Keratinocyte (primary cell): Measurements from ENCODE around the gene CD69. TPM values are rescaled to one million over a fixed set of nuclear protein-coding genes. Genes with fewer than 3 reads are reported as not detected.

Source experiments
- DNase-seq: peaks from one replicate; pipeline ENCODE4 v3.0.0-alpha.2; 2011; ENCODE audit warnings: low read depth, missing footprints, low spot score
- FAIRE-seq: peaks from 2 replicates; lab custom pipeline; 2011; peaks lifted over from hg19 to GRCh38; lab: Jason Lieb, UNC
- H2AFZ ChIP-seq: 2 replicates; pipeline ENCODE4 v1.6.0; 2012; ENCODE audit warnings: low read length, control low read depth, inconsistent platforms; ENCODE audit not compliant: control insufficient read depth
- H3K27ac ChIP-seq: 2 replicates; pipeline ENCODE4 v1.5.1; 2011; ENCODE audit warnings: low read length; ENCODE audit not compliant: control insufficient read depth, insufficient read depth
- H3K27me3 ChIP-seq: 3 replicates; pipeline ENCODE4 v1.6.0; 2011; ENCODE audit warnings: low read length; ENCODE audit not compliant: control insufficient read depth, insufficient read depth; ENCODE audit errors: extremely low read depth
- H3K36me3 ChIP-seq, 2 experiments: 2 replicates in 1 of 2; 3 replicates in 1 of 2; pipeline ENCODE4 v1.5.1; 2011; ENCODE audit warnings: low read length in 2 of 2, mild to moderate bottlenecking in 1 of 2; ENCODE audit not compliant: control insufficient read depth in 2 of 2, insufficient read depth in 2 of 2; ENCODE audit errors: extremely low read depth in 1 of 2
- H3K4me1 ChIP-seq: 3 replicates; pipeline ENCODE4 v1.5.1; 2011; ENCODE audit warnings: low read length; ENCODE audit not compliant: control insufficient read depth, insufficient read depth; ENCODE audit errors: extremely low read depth
- H3K4me2 ChIP-seq: 3 replicates; pipeline ENCODE4 v1.6.0; 2011; ENCODE audit warnings: low read depth, low read length; ENCODE audit not compliant: control insufficient read depth, insufficient read depth; ENCODE audit errors: extremely low read depth
- H3K4me3 ChIP-seq, 3 experiments: fragments of 200-600 bp in 1 of 3; sonication (generic) in 1 of 3; 2 replicates in 2 of 3; 3 replicates in 1 of 3; pipeline ENCODE4 v1.5.1; 2011 to 2016; ENCODE audit warnings: low read length in 3 of 3, mild to moderate bottlenecking in 3 of 3, control low read depth in 2 of 3, inconsistent platforms in 1 of 3, low read depth in 1 of 3, mixed read lengths in 1 of 3, mixed run types in 1 of 3, moderate library complexity in 1 of 3; ENCODE audit not compliant: control insufficient read depth in 2 of 3, insufficient read depth in 2 of 3; ENCODE audit errors: extremely low read depth in 1 of 3
- H3K79me2 ChIP-seq: 2 replicates; pipeline ENCODE4 v1.6.0; 2012; ENCODE audit warnings: low read length; ENCODE audit not compliant: control insufficient read depth, insufficient read depth
- H3K9ac ChIP-seq: 3 replicates; pipeline ENCODE4 v1.6.0; 2011; ENCODE audit warnings: low read length; ENCODE audit not compliant: control insufficient read depth, insufficient read depth; ENCODE audit errors: extremely low read depth
- H3K9me1 ChIP-seq: 3 replicates; pipeline ENCODE4 v1.6.0; 2011; ENCODE audit warnings: low read length; ENCODE audit not compliant: control insufficient read depth, insufficient read depth; ENCODE audit errors: extremely low read depth
- H3K9me3 ChIP-seq: 2 replicates; pipeline ENCODE4 v1.5.1; 2012; ENCODE audit warnings: low read depth, low read length; ENCODE audit not compliant: control insufficient read depth
- H4K20me1 ChIP-seq: 3 replicates; pipeline ENCODE4 v1.6.0; 2011; ENCODE audit warnings: low read length; ENCODE audit not compliant: control insufficient read depth, insufficient read depth; ENCODE audit errors: extremely low read depth
- CTCF ChIP-seq, 3 experiments: IDR thresholded peaks in 1 of 3; conservative IDR thresholded peaks in 1 of 3; optimal IDR thresholded peaks in 1 of 3; 2 replicates in 2 of 3; 3 replicates in 1 of 3; pipeline versions ENCODE3 to v1.5.1; 2011; ENCODE audit warnings: low read length in 3 of 3, mild to moderate bottlenecking in 3 of 3, moderate library complexity in 2 of 3, control low read depth in 1 of 3, inconsistent platforms in 1 of 3; ENCODE audit not compliant: insufficient read depth in 2 of 3; ENCODE audit errors: extremely low read depth in 1 of 3
- EZH2 ChIP-seq: IDR thresholded peaks from one replicate; pipeline ENCODE4 v1.6.1; 2012; ENCODE audit warnings: inconsistent platforms, mild to moderate bottlenecking, low read length, moderate library complexity
- dilution Hi-C: fragments of 300-500 bp; cut with MboI; formaldehyde crosslinking; loops from one replicate; pipeline ENCODE4 v1.7.0; 2020; ENCODE audit warnings: low sequenced_read_pairs; ENCODE audit not compliant: extremely low pct_ligation_motif_present
- polyA plus RNA-seq, 5 experiments: library from polyadenylated mRNA; depleted of rRNA in 3 of 5; stranded (reverse) in 3 of 5; stranded (forward) in 1 of 5; unstranded in 1 of 5; fragments of >200 nt; gene quantifications; 1 replicate in 1 of 5; 2 replicates in 3 of 5; 3 replicates in 1 of 5; pipeline versions ENCODE4 v1.2.1 to v1.2.3, GENCODE V29; 2011 to 2012; ENCODE audit warnings: missing spikeins in 2 of 5, low read depth in 1 of 5, low replicate concordance in 1 of 5

Gene CD69
- polyA plus RNA-seq, 1 donor (not counting 4 experiments of a cell fraction or from before 2014, with no cell fraction given), result not detected

GRCh38 chr12:9779209-9779608 is 18.5 kb upstream of the CD69 start:
- FAIRE-seq (no peak), DNase-seq (no peak)
- Histone ChIP-seq H3K36me3 (no peaks in the 10 kb centered on the region), H3K4me1 (no peaks in the 10 kb centered on the region), H3K9ac (no peak overlapping the region), H3K9me1 (no peaks in the 10 kb centered on the region), H3K79me2 (no peaks in the 10 kb centered on the region), H3K27me3 (no peaks in the 10 kb centered on the region), H3K4me3 (no peak overlapping the region), H3K4me2 (no peak overlapping the region), H4K20me1 (no peaks in the 10 kb centered on the region), H3K27ac (no peak overlapping the region), H3K9me3 (no peaks in the 10 kb centered on the region), H2AFZ (no peak overlapping the region)
- TF ChIP-seq EZH2, result no peak
- TF ChIP-seq CTCF (optimal IDR thresholded peaks at IDR 0.05 in 1 of 3, IDR thresholded peaks at IDR 0.05 in 1 of 3, conservative IDR thresholded peaks at IDR 0.05 in 1 of 3; ENCODE audit: extremely low read depth in 1 of 3, insufficient read depth in 2 of 3, low read length in 3 of 3), result no peak
- dilution Hi-C loops, result no loop called here

GRCh38 chr12:9776781-9777180 is 16.1 kb upstream of the CD69 start:
- no peak for DNase-seq
- H2AFZ ChIP-seq, result no peak overlapping the region

More at GRCh38 chr12:9776781-9777180, 16.1 kb upstream of the CD69 start:
- dilution Hi-C loops, result no loop called here
- no peaks in the 10 kb centered on the region for H3K4me1 ChIP-seq
- no peak overlapping the region for H3K4me3 ChIP-seq
- no peak overlapping the region for H3K4me2 ChIP-seq
- no peaks in the 10 kb centered on the region for H3K79me2 ChIP-seq
- no peaks in the 10 kb centered on the region for H3K9me1 ChIP-seq
- no peak overlapping the region for H3K9ac ChIP-seq
- FAIRE-seq, result no peak
- no peaks in the 10 kb centered on the region for H4K20me1 ChIP-seq
- H3K9me3 ChIP-seq, result no peaks in the 10 kb centered on the region
- H3K36me3 ChIP-seq, result no peaks in the 10 kb centered on the region
- no peak overlapping the region for H3K27ac ChIP-seq
- no peaks in the 10 kb centered on the region for H3K27me3 ChIP-seq
- no peak for TF ChIP-seq EZH2
- TF ChIP-seq CTCF (optimal IDR thresholded peaks at IDR 0.05 in 1 of 3, IDR thresholded peaks at IDR 0.05 in 1 of 3, conservative IDR thresholded peaks at IDR 0.05 in 1 of 3; ENCODE audit: extremely low read depth in 1 of 3, insufficient read depth in 2 of 3, low read length in 3 of 3), result no peak
